Fibroblast of lung (primary cell): ENCODE results near the gene HAUS8. TPM values are rescaled to one million over a fixed set of nuclear protein-coding genes. Genes with fewer than 3 reads are reported as not detected.
A peak's percentile ranks its signal among the peaks of the same experiment; 100 is the strongest.
"Not testable (repeated sequence)": the region's sequence is repeated elsewhere in the genome, so short reads cannot be mapped to it uniquely, and the experiment has no call there.

ENCODE experiments used
- DNase-seq, 2 donors: peaks; one replicate each; pipeline versions ENCODE4 v3.0.0 to v3.0.0-alpha.2; 2010; ENCODE audit warnings: low read depth in 2 of 2
- H2AFZ ChIP-seq: 2 replicates; pipeline ENCODE4 v1.5.1; 2012; ENCODE audit warnings: low read length, control low read depth, inconsistent platforms
- H3K27ac ChIP-seq: 2 replicates; pipeline ENCODE4 v1.5.1; 2011; ENCODE audit warnings: low read length, control low read depth; ENCODE audit not compliant: insufficient read depth
- H3K27me3 ChIP-seq: 2 replicates; pipeline ENCODE4 v1.5.1; 2011; ENCODE audit warnings: mild to moderate bottlenecking, low read length; ENCODE audit not compliant: control insufficient read depth, insufficient read depth
- H3K36me3 ChIP-seq: 2 replicates; pipeline ENCODE4 v1.5.1; 2011; ENCODE audit warnings: low read length; ENCODE audit not compliant: control insufficient read depth, insufficient read depth
- H3K4me1 ChIP-seq: 2 replicates; pipeline ENCODE4 v1.5.1; 2011; ENCODE audit warnings: low read length; ENCODE audit not compliant: control insufficient read depth, insufficient read depth; ENCODE audit errors: extremely low read depth
- H3K4me2 ChIP-seq: 2 replicates; pipeline ENCODE4 v1.5.1; 2011; ENCODE audit warnings: low read length, control low read depth; ENCODE audit not compliant: insufficient read depth; ENCODE audit errors: extremely low read depth
- H3K4me3 ChIP-seq, 4 experiments: fragments of 200-600 bp in 1 of 4; sonication (generic) in 1 of 4; replicated peaks in 1 of 4; 2 replicates each; pipeline ENCODE4 v1.5.1; 2011 to 2016; ENCODE audit warnings: low read length in 4 of 4, low read depth in 3 of 4, mild to moderate bottlenecking in 3 of 4, control low read depth in 2 of 4, inconsistent platforms in 1 of 4, mixed read lengths in 1 of 4; ENCODE audit not compliant: insufficient read depth in 1 of 4; ENCODE audit errors: control extremely low read depth in 1 of 4
- H3K79me2 ChIP-seq: 2 replicates; pipeline ENCODE4 v1.5.1; 2012; ENCODE audit warnings: mild to moderate bottlenecking, low read length, inconsistent platforms; ENCODE audit not compliant: control insufficient read depth, insufficient read depth
- H3K9ac ChIP-seq: 2 replicates; pipeline ENCODE4 v1.5.1; 2011; ENCODE audit warnings: mild to moderate bottlenecking, low read length, control low read depth; ENCODE audit not compliant: insufficient read depth
- H3K9me3 ChIP-seq: 2 replicates; pipeline ENCODE4 v1.5.1; 2012; ENCODE audit warnings: low read depth, low read length; ENCODE audit not compliant: control insufficient read depth, insufficient read depth
- H4K20me1 ChIP-seq: 2 replicates; pipeline ENCODE4 v1.5.1; 2011; ENCODE audit warnings: low read length; ENCODE audit not compliant: control insufficient read depth, insufficient read depth; ENCODE audit errors: extremely low read depth
- EZH2 ChIP-seq: IDR thresholded peaks from 2 replicates; pipeline ENCODE4 v1.5.1; 2012; ENCODE audit warnings: low read length, control low read depth, mild to moderate bottlenecking; ENCODE audit errors: missing control alignments
- polyA plus RNA-seq, 2 donors: library from polyadenylated mRNA; depleted of rRNA in 1 of 2; stranded (reverse) in 1 of 2; unstranded in 1 of 2; fragments of >200 nt; gene quantifications; 2 replicates each; pipeline ENCODE4 v1.2.1, GENCODE V29; 2011 to 2012; ENCODE audit warnings: missing spikeins in 1 of 2
- total RNA-seq: library from RNA; depleted of rRNA; stranded (reverse); fragments of >200 nt; gene quantifications from 2 replicates; pipeline ENCODE4 v1.2.1, GENCODE V29; 2014
- TF ChIP-seq, protein P1 (sequence below), 2 donors: IDR thresholded peaks in 1 of 2; conservative IDR thresholded peaks in 1 of 2; 1 replicate in 1 of 2; 2 replicates in 1 of 2; pipeline ENCODE4 v1.5.1; 2011 to 2012; ENCODE audit warnings: low read length in 2 of 2, control low read depth in 1 of 2, inconsistent platforms in 1 of 2, low read depth in 1 of 2, mild to moderate bottlenecking in 1 of 2

Gene HAUS8
- total and polyA plus RNA-seq, 2 donors (not counting 1 experiment from before 2014, with no cell fraction given) = 2.0 to 6.7 TPM

DNA sequence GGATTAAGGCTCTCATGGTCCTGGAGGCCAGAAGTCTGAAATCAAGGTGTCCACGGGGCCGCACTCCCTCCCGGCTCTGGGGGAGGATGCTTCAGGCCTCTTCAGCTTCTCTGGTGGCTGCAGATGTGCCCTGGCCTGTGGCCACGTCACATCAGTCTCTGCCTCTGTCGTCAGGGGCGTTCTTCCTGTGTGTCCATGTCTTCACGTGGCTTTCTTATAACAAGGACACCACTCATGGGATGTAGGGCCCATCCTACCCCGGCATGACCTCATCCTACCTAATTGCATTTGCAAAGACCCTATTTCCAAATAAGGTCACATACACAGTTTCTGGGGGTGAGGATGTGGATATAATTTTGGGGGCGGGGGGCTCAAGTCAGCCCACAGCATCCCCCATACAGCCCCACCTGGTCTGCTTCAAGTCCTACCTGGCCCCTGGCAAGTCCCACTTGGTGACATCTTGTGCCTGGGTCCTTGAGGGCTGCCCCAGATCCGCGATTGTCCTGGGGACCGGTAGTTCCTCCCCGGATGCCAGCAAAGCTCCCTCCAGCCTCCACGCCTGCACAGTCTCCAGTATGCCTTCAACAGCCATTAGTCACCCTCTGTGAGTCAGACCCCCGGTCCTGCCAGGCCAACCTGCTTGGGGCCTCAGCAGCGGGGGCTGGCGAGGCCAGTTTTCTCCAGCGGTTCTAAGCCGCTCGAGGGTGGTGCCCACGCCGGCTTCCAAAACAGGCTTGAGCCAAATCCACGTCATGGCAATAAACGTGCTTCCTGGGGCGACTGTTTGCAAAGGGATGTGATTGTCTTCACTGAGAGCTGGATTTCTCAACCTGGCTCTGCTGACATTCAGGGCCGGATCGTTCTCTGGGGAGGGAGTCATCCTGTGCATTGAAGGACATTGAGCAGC, 32.5 kb upstream of the HAUS8 start:
- Histone ChIP-seq H3K27me3 (no peaks in the 10 kb centered on the region), H2AFZ (no peak overlapping the region), H3K4me2 (peak overlapping the region; percentile 75), H3K27ac (peak overlapping the region; percentile 78), H3K9me3 (no peaks in the 10 kb centered on the region), H3K36me3 (peaks cover 18% of the 10 kb centered on the region), H3K4me1 (peaks cover 12% of the 10 kb centered on the region), H3K79me2 (peaks cover 72% of the 10 kb centered on the region), H3K9ac (peak overlapping the region; percentile 25), H4K20me1 (no peaks in the 10 kb centered on the region), H3K4me3 (peak overlapping the region in 1 of 4 experiments; percentile 20)
- peak; percentile 96 to 97 for DNase-seq
- no peak for TF ChIP-seq EZH2
- TF ChIP-seq, protein P1, sequence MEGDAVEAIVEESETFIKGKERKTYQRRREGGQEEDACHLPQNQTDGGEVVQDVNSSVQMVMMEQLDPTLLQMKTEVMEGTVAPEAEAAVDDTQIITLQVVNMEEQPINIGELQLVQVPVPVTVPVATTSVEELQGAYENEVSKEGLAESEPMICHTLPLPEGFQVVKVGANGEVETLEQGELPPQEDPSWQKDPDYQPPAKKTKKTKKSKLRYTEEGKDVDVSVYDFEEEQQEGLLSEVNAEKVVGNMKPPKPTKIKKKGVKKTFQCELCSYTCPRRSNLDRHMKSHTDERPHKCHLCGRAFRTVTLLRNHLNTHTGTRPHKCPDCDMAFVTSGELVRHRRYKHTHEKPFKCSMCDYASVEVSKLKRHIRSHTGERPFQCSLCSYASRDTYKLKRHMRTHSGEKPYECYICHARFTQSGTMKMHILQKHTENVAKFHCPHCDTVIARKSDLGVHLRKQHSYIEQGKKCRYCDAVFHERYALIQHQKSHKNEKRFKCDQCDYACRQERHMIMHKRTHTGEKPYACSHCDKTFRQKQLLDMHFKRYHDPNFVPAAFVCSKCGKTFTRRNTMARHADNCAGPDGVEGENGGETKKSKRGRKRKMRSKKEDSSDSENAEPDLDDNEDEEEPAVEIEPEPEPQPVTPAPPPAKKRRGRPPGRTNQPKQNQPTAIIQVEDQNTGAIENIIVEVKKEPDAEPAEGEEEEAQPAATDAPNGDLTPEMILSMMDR (conservative IDR thresholded peaks at IDR 0.05 in 1 of 2, IDR thresholded peaks at IDR 0.05 in 1 of 2; ENCODE audit: low read depth in 1 of 2, low read length in 2 of 2) = no peak

DNA sequence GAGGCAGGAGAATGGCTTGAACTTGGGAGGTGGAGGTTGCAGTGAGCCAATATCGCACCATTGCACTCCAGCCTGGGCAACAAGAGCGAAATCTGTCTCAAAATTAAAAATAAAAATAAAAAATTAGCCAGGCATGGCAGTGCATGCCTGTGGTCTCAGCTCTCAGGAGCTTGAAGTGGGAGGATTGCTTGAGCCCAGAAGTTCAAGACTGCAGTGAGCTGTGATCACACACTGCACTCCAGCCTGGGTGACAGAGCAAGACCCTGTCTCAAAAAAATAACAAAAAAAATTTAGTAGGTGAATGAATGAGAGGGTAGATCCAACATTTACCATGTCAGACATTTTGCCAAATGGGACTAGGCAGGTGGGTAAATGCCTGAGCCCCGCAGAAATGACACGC, 31.7 kb upstream of the HAUS8 start:
- H4K20me1 ChIP-seq, H3K9me3 ChIP-seq, H2AFZ ChIP-seq, DNase-seq, H3K27me3 ChIP-seq, H3K4me3 ChIP-seq, H3K4me2 ChIP-seq: not testable (repeated sequence)
- Histone ChIP-seq H3K27ac (peak overlapping the region; percentile 78), H3K36me3 (peaks cover 21% of the 10 kb centered on the region), H3K79me2 (peaks cover 72% of the 10 kb centered on the region), H3K4me1 (peaks cover 12% of the 10 kb centered on the region), H3K9ac (peak overlapping the region; percentile 25)

DNA sequence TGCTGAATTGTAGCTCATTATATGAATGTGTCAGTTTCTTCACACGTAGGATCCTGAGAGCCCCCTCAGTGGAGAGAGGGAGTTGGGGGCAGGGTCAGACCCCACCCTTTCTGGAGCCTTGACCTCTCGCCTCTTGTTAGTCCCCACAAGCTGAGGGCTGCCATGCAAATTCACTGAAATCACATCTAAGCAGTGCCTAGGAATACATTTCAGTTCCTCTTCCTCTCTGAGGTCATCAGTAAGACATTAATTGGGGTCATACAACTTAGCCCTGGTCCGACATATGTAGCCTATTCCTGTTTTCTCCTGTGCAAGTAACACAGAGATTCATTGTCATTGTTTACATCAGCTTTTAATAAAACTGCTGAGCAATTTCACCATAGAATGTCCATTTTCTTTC, 30.3 kb upstream of the HAUS8 start:
- no peak overlapping the region for H3K9ac ChIP-seq
- peaks cover 22% of the 10 kb centered on the region for H3K36me3 ChIP-seq
- H4K20me1 ChIP-seq = no peaks in the 10 kb centered on the region

More for the DNA sequence above, 30.3 kb upstream of the HAUS8 start:
- H3K27ac ChIP-seq = no peak overlapping the region
- H3K4me1 ChIP-seq = peaks cover 12% of the 10 kb centered on the region
- no peak overlapping the region for H3K4me3 ChIP-seq
- peaks cover 73% of the 10 kb centered on the region for H3K79me2 ChIP-seq
- H3K27me3 ChIP-seq = no peaks in the 10 kb centered on the region
- no peak for DNase-seq
- H3K9me3 ChIP-seq = no peaks in the 10 kb centered on the region
- TF ChIP-seq, protein P1 (conservative IDR thresholded peaks at IDR 0.05 in 1 of 2, IDR thresholded peaks at IDR 0.05 in 1 of 2; ENCODE audit: low read depth in 1 of 2, low read length in 2 of 2) = no peak
- no peak for TF ChIP-seq EZH2
- no peak overlapping the region for H3K4me2 ChIP-seq
- no peak overlapping the region for H2AFZ ChIP-seq
